GM12872 (cell line): ENCODE data around the gene KIAA1671.

Experiments used
- TF ChIP-seq, protein P1 (sequence below): IDR thresholded peaks from 3 replicates; pipeline ENCODE4 v1.5.1; 2011; ENCODE audit warnings: low read depth, mild to moderate bottlenecking, low read length, moderate library complexity; ENCODE audit not compliant: insufficient read depth

Gene KIAA1671

DNA sequence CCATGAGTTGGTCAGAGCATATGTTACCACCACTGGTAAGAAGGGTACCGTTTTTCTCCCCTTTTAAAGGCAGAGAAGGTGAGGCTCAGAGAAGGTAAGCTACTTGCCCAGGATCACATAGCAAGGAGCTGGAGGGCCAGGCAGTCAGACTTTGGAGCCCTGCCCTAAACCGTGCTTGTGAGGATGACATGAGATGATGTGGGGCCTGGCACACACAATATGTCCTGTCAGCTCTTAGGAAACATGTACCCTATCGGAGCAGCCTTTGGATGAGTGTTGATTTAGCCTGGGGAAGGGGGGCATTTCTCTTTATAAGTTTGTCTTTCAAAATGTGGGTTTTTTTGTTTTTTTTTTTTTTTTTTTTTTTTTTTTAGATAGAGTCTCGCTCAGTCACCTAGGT is 146.7 kb downstream of the KIAA1671 start:
- TF ChIP-seq, protein P1, sequence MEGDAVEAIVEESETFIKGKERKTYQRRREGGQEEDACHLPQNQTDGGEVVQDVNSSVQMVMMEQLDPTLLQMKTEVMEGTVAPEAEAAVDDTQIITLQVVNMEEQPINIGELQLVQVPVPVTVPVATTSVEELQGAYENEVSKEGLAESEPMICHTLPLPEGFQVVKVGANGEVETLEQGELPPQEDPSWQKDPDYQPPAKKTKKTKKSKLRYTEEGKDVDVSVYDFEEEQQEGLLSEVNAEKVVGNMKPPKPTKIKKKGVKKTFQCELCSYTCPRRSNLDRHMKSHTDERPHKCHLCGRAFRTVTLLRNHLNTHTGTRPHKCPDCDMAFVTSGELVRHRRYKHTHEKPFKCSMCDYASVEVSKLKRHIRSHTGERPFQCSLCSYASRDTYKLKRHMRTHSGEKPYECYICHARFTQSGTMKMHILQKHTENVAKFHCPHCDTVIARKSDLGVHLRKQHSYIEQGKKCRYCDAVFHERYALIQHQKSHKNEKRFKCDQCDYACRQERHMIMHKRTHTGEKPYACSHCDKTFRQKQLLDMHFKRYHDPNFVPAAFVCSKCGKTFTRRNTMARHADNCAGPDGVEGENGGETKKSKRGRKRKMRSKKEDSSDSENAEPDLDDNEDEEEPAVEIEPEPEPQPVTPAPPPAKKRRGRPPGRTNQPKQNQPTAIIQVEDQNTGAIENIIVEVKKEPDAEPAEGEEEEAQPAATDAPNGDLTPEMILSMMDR = no peak

DNA sequence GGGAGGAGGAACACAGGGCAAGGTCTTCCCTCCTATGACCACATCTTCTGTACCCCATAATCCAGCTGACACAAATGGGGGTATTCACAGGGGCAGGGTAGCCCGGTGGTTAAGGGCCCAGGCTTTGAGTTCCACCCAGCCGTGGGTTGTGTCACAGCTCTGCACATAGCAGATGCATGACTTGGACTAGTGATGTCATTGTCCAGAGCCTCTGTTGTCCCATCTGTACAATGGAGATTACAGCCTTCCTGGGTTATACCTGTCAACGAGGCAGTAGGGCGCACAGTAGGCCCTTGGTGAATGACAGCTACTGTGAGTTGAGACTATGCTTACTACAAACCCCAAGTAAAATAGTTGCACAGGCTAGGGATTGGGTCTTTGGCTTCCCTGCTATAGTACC is 147.9 kb downstream of the KIAA1671 start:
- TF ChIP-seq, protein P1 = no peak

DNA sequence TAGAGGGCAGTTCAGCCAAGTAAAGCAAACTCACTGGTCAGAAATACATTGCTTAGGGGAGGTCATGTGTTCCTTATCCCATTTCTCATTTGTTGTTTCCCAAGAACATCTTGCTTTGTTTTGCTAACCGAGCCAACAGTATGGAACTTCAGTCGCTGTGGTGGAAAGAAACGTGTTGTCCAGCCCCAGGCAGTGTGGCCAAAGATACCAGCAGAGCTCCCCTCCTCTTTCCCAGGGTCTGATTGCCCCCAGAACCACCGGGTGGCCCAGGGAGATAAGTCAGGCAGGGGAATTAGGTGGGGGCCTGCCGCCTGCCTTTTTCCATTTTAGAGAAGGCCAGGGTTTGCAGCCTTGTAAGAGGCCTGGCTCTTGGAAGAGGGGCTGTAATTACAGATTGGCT is 148.4 kb downstream of the KIAA1671 start:
- TF ChIP-seq, protein P1 = no peak

DNA sequence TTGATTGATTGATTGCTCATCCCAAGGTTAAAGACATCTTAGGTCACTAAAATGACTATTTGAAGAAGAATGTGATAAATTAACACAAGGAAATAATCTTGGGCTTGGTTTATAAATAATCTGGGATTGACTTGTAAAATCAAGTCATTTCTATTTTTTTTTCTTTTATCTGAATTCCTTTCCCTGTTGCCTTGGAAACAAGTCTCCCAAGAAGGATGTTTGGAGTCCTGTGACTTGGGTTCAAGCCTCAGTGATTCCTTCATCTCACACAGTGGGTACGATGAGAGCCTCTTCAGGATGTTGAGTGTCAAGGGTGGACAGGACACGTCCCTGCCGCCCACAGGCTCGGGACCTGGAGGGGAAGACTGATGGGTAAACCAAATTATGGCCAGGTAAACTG is 149.0 kb downstream of the KIAA1671 start:
- TF ChIP-seq, protein P1 = no peak

DNA sequence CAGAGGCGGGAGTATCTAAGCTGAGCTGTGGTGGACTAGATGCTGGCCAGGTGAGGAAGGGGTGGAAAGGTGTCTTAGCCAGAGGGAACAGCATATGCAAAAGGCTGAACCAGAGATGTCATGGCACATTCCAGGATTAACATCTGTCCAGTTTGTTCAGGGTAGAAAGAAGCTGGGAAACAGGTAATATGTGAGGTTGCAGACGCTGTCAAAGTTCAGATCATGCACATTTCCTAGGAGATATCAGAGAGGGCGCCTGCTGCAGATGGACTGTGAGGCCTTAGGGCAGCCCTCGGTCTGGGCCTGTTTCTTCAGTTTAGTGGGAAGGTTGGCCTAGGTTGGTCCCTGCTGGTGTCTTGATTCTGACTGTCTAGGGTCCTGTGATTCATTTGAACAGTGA is 149.5 kb downstream of the KIAA1671 start:
- TF ChIP-seq, protein P1 = no peak

DNA sequence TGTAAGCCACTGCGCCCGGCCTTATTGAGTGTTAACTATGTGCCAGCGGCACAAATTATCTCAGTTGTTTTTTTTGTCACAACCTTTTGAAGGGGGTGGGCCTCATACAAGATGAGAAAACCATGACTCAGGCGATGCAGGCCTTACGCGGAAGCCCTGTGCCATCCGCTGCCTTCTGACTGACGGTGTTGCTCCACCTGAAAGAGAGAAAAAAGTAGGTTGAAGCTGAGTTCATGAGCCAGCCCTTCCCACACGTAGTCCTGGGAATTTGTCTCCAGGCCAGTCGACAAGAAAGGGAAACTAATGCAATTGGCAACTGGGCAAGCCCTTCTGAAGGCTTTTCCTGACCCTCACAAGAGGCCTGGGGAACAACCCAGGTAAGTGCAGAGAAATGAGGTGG is 150.2 kb downstream of the KIAA1671 start:
- TF ChIP-seq, protein P1 = no peak

DNA sequence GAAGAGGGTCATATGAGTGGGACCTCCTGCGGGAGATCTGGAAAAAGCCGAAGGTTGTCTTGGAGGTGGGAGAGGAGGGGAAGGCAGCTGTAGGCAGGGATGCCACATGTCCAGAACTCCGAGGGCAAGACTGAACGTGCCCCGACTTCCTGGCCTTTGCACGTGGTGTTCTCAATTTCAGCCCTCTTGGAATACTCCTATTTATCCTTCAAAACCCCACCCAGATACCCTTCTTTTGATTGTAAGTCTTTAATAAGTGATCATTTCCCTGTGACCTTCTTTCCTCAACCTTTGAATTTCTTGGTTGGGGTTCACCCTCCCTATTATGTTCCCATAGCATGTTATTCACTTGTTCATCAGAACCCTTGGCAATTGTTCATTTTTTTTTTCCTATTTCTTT is 151.9 kb downstream of the KIAA1671 start:
- TF ChIP-seq, protein P1 = no peak
